Measurements from ENCODE around the gene TRIM65. TPM values are rescaled to one million over a fixed set of nuclear protein-coding genes. Genes with fewer than 3 reads are reported as not detected.

The TRIM65 gene
- total RNA-seq, 1 donor from 2014 or later = 20.9 TPM

DNA sequence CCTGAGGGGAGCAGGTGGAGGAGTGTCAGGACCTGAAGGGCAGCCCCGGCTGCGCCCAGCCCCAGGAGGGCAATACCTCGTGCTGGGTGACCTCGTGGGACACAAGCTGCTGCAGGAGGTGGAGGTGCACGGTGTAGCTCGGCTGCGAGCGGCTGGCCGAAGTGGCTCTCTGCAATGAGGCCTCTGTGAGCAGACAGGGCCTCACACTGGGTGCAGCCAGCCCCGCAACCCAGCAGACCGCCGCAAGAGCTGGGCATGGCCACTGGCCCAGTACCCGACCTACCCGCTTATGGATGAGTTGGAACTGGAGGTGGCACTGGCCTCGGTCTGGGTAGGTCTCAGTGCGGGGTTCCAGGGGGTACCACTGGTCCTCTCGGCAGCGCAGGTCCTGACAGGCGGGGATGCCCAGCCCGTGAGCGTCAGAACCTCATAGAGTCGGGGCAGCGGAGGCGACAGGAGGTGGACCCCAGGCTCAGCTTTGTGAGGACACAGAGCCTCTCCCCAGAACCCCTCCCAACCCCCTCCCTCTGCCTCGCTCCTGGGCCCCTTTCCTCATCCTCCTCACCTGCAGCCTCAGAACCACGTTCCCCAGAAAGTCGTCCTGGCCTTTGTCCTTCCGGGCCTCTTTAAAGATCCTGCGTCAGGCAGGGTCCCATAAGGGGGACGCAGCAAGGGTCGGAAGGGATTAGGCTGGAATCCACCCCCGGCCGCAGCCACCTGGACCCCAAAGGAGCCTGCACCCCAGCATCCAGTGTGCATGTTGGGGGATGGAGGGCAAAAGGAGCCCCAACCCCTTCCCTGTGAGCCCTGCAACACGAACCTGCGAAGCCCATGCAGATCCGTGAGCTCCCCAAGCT is 56.6 kb downstream of the TRIM65 start:
- DNase-seq (ENCODE audit: low spot score) = no peak

Other genes with a start within 250 kb of the TRIM65 start
- 12.7 TPM for gene RECQL5, start 229.8 kb downstream of the TRIM65 start, total RNA-seq
- gene SAP30BP, start 229.6 kb downstream of the TRIM65 start, total RNA-seq = 86.0 TPM
- 13.9 TPM for gene ITGB4, start 175.5 kb downstream of the TRIM65 start, total RNA-seq
- 26.4 TPM for gene GALK1, start 131.8 kb downstream of the TRIM65 start, total RNA-seq
- 24.6 TPM for gene UNK, start 112.1 kb downstream of the TRIM65 start, total RNA-seq
- 12.8 TPM for gene UNC13D, start 52.5 kb downstream of the TRIM65 start, total RNA-seq
- 125 TPM for gene WBP2, start 41.6 kb downstream of the TRIM65 start, total RNA-seq
- gene TRIM47, start 18.4 kb downstream of the TRIM65 start, total RNA-seq = 35.7 TPM
- gene MRPL38, start 7.9 kb upstream of the TRIM65 start, total RNA-seq = 70.8 TPM
- 5.5 TPM for gene FBF1, start 44.1 kb upstream of the TRIM65 start, total RNA-seq
- gene ACOX1, start 82.2 kb upstream of the TRIM65 start, total RNA-seq = 148 TPM
- gene TEN1, start 82.3 kb upstream of the TRIM65 start, total RNA-seq = 17.7 TPM
- gene CDK3, start 103.9 kb upstream of the TRIM65 start, total RNA-seq = 4.3 TPM
- 0.16 TPM for gene EVPL, start 130.4 kb upstream of the TRIM65 start, total RNA-seq
- gene SRP68, start 175.6 kb upstream of the TRIM65 start, total RNA-seq = 69.1 TPM
- gene GALR2, start 177.8 kb upstream of the TRIM65 start, total RNA-seq = not detected
- gene ZACN, start 182.2 kb upstream of the TRIM65 start, total RNA-seq = not detected
- 117 TPM for gene EXOC7, start 206.8 kb upstream of the TRIM65 start, total RNA-seq
- 0.16 TPM for gene FOXJ1, start 244.3 kb upstream of the TRIM65 start, total RNA-seq